H9 (cell line): ENCODE measurements around the gene LPAR3. TPM values are rescaled to one million over a fixed set of nuclear protein-coding genes. Genes with fewer than 3 reads are reported as not detected.

Experiments used
- DNase-seq: peaks from one replicate; pipeline ENCODE4 v3.0.0-alpha.2; 2017
- H2AFZ ChIP-seq: one replicate; pipeline ENCODE4 v1.6.1; 2013; ENCODE audit warnings: mild to moderate bottlenecking, low read length, control low read depth, moderate library complexity
- H2AK5ac ChIP-seq: 2 replicates; pipeline ENCODE4 v1.6.1; 2013; ENCODE audit warnings: low read length, control low read depth, mixed read lengths; ENCODE audit not compliant: insufficient read length
- H2BK120ac ChIP-seq: one replicate; pipeline ENCODE4 v1.6.1; 2013; ENCODE audit warnings: low read depth, mild to moderate bottlenecking, low read length, control low read depth, inconsistent platforms; ENCODE audit not compliant: poor library complexity, severe bottlenecking
- H2BK12ac ChIP-seq: 2 replicates; pipeline ENCODE4 v1.6.1; 2013; ENCODE audit warnings: low read length, control low read depth, mixed read lengths, low read depth; ENCODE audit not compliant: insufficient read length
- H2BK15ac ChIP-seq: 2 replicates; pipeline ENCODE4 v1.6.1; 2013; ENCODE audit warnings: low read depth, low read length, control low read depth
- H2BK20ac ChIP-seq: one replicate; pipeline ENCODE4 v1.6.1; 2013; ENCODE audit warnings: low read depth, mild to moderate bottlenecking, low read length, control low read depth, inconsistent platforms; ENCODE audit not compliant: poor library complexity, severe bottlenecking
- H2BK5ac ChIP-seq: 2 replicates; pipeline ENCODE4 v1.6.1; 2013; ENCODE audit warnings: low read length, control low read depth, mixed read lengths; ENCODE audit not compliant: insufficient read length
- H3K14ac ChIP-seq: 2 replicates; pipeline ENCODE4 v1.6.1; 2013; ENCODE audit warnings: low read length, control low read depth; ENCODE audit not compliant: insufficient read depth
- H3K18ac ChIP-seq: 2 replicates; pipeline ENCODE4 v1.6.1; 2013; ENCODE audit warnings: low read depth, mild to moderate bottlenecking, mixed read lengths, low read length, control low read depth; ENCODE audit not compliant: insufficient read length
- H3K23ac ChIP-seq: 2 replicates; pipeline ENCODE4 v1.6.1; 2013; ENCODE audit warnings: low read length, control low read depth, mixed read lengths, low read depth; ENCODE audit not compliant: insufficient read length
- H3K23me2 ChIP-seq: 2 replicates; pipeline ENCODE4 v1.6.1; 2013; ENCODE audit warnings: low read depth, mild to moderate bottlenecking, mixed read lengths, low read length, control low read depth; ENCODE audit not compliant: insufficient read length, poor library complexity, severe bottlenecking
- H3K27ac ChIP-seq: 2 replicates; pipeline ENCODE4 v1.5.1; 2013; ENCODE audit warnings: low read length, control low read depth, mixed read lengths, low read depth; ENCODE audit not compliant: insufficient read length
- H3K27me3 ChIP-seq: 2 replicates; pipeline ENCODE4 v1.6.1; 2013; ENCODE audit warnings: low read length, control low read depth, inconsistent platforms; ENCODE audit not compliant: insufficient read depth
- H3K4ac ChIP-seq: 2 replicates; pipeline ENCODE4 v1.6.1; 2013; ENCODE audit warnings: low read depth, mild to moderate bottlenecking, control low read depth, inconsistent platforms, low read length, moderate library complexity
- H3K4me1 ChIP-seq: 2 replicates; pipeline ENCODE4 v1.6.1; 2013; ENCODE audit warnings: low read length, control low read depth, inconsistent platforms; ENCODE audit not compliant: insufficient read depth
- H3K4me2 ChIP-seq: 2 replicates; pipeline ENCODE4 v1.6.1; 2013; ENCODE audit warnings: low read length, control low read depth, mixed read lengths; ENCODE audit not compliant: insufficient read length, insufficient read depth
- H3K56ac ChIP-seq: 2 replicates; pipeline ENCODE4 v1.6.1; 2013; ENCODE audit warnings: low read depth, mild to moderate bottlenecking, mixed read lengths, low read length, control low read depth; ENCODE audit not compliant: insufficient read length
- H3K79me1 ChIP-seq: 2 replicates; pipeline ENCODE4 v1.6.1; 2013; ENCODE audit warnings: low read depth, mild to moderate bottlenecking, moderate library complexity, low read length, control low read depth, inconsistent platforms; ENCODE audit not compliant: insufficient read depth, poor library complexity, severe bottlenecking
- H3K79me2 ChIP-seq: 2 replicates; pipeline ENCODE4 v1.6.1; 2013; ENCODE audit warnings: low read length, control low read depth, inconsistent platforms; ENCODE audit not compliant: insufficient read depth
- H3K9ac ChIP-seq: 2 replicates; pipeline ENCODE4 v1.6.1; 2013; ENCODE audit warnings: low read length, control low read depth, mixed read lengths; ENCODE audit not compliant: insufficient read length; ENCODE audit errors: extremely low read depth
- H3K9me3 ChIP-seq: one replicate; pipeline ENCODE4 v1.6.1; 2013; ENCODE audit warnings: low read depth, low read length, inconsistent platforms; ENCODE audit not compliant: control insufficient read depth
- H3T11ph ChIP-seq: one replicate; pipeline ENCODE4 v1.6.1; 2013; ENCODE audit warnings: mild to moderate bottlenecking, low read length, control low read depth, inconsistent platforms
- H4K20me1 ChIP-seq: one replicate; pipeline ENCODE4 v1.6.1; 2013; ENCODE audit not compliant: control insufficient read depth, insufficient read length, insufficient read depth
- H4K5ac ChIP-seq: 2 replicates; pipeline ENCODE4 v1.6.1; 2013; ENCODE audit warnings: low read depth, mild to moderate bottlenecking, mixed read lengths, low read length, control low read depth; ENCODE audit not compliant: insufficient read length
- H4K8ac ChIP-seq: replicated peaks from 2 replicates; pipeline ENCODE4 v1.6.1; 2013; ENCODE audit warnings: low read length, control low read depth, mixed read lengths, low read depth; ENCODE audit not compliant: insufficient read length
- H4K91ac ChIP-seq: 2 replicates; pipeline ENCODE4 v1.6.1; 2013; ENCODE audit warnings: low read depth, mild to moderate bottlenecking, moderate library complexity, mixed read lengths, low read length, control low read depth; ENCODE audit not compliant: insufficient read length
- H3K27ac Mint-ChIP-seq, 3 experiments: 2 replicates in 2 of 3; 3 replicates in 1 of 3; pipeline ENCODE4 v1.8.0; 2020 to 2021; ENCODE audit warnings: mixed read lengths in 3 of 3, mild to moderate bottlenecking in 1 of 3, moderate library complexity in 1 of 3
- H3K27me3 Mint-ChIP-seq: 2 replicates; pipeline ENCODE4 v1.8.0; 2021; ENCODE audit warnings: low read depth, mild to moderate bottlenecking, moderate library complexity, mixed read lengths
- H3K36me3 Mint-ChIP-seq, 3 experiments: 2 replicates in 2 of 3; 3 replicates in 1 of 3; pipeline ENCODE4 v1.8.0; 2020 to 2021; ENCODE audit warnings: low read depth in 3 of 3, mixed read lengths in 3 of 3; ENCODE audit not compliant: insufficient read depth in 1 of 3
- H3K4me1 Mint-ChIP-seq, 2 experiments: 2 replicates each; pipeline ENCODE4 v1.8.0; 2020; ENCODE audit warnings: mixed read lengths in 2 of 2
- H3K4me3 Mint-ChIP-seq, 2 experiments: 2 replicates in 1 of 2; 3 replicates in 1 of 2; pipeline ENCODE4 v1.8.0; 2020 to 2021; ENCODE audit warnings: mild to moderate bottlenecking in 2 of 2, mixed read lengths in 2 of 2, moderate library complexity in 1 of 2
- H3K9me3 Mint-ChIP-seq, 2 experiments: 2 replicates in 1 of 2; 3 replicates in 1 of 2; pipeline ENCODE4 v1.8.0; 2020; ENCODE audit warnings: mild to moderate bottlenecking in 2 of 2, mixed read lengths in 2 of 2, moderate library complexity in 1 of 2
- WGBS: extraction: QIAGEN DNeasy Blood & Tissue Kit; methylation state at CpG from one replicate; pipeline ENCODE4 v1.1.7; 2013; ENCODE audit warnings: missing lambda C conversion rate, low lambda C conversion rate, mixed read lengths; ENCODE audit not compliant: insufficient read length; ENCODE audit errors: extremely low coverage; 5-methylcytosine and 5-hydroxymethylcytosine counted together
- total RNA-seq: library from RNA; stranded (reverse); gene quantifications from 2 replicates; pipeline ENCODE4 v1.2.1, GENCODE V29; 2021
- TF ChIP-seq, protein P1 (sequence below): fragments of 200-600 bp; sonication (generic); conservative IDR thresholded peaks from 3 replicates; pipeline ENCODE4 v1.8.0; 2021; ENCODE audit warnings: antibody characterized with exemption, mild to moderate bottlenecking

The LPAR3 gene
- total RNA-seq, 1 experiment from 2014 or later = 3.0 TPM

DNA sequence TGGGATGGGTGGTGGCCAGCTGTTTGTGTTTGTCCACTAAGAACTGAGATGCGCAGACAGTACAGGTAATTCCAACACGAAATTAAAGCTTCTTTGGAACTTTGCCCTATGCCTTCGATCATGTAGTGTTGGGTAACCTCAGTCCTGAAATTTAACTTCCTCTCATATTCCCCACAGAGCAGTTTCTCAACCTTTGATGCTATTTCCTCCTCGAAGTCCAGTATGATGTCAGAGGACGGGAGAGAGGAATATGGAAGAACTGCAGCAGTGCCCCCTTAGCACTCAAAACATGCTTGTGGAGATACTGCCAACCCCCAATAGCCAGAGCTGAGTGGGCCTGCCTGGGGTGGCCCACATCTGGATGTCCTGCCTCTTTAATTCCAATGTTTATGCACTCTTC, 3.6 kb downstream of the LPAR3 start:
- no peak for DNase-seq
- no peak overlapping the region for H3K14ac ChIP-seq
- H2AK5ac ChIP-seq = no peak overlapping the region
- Mint-ChIP-seq H3K27ac (peak overlapping the region in 1 of 3 experiments; percentile 16; a peak in 1 of 7 replicates), H3K4me1 (peaks cover 18 to 23% of the 10 kb centered on the region in 2 experiments), H3K9me3 (no peaks in the 10 kb centered on the region), H3K36me3 (peaks cover 0 to 26% (median 0%) of the 10 kb centered on the region in 3 experiments; a peak in 4 of 7 replicates), H3K27me3 (peaks cover 48% of the 10 kb centered on the region), H3K4me3 (no peak overlapping the region)
- no peak overlapping the region for H3K27ac ChIP-seq
- no peak overlapping the region for H4K5ac ChIP-seq
- H3K18ac ChIP-seq = no peak overlapping the region
- H3K79me1 ChIP-seq = no peaks in the 10 kb centered on the region
- no peak overlapping the region for H3K4ac ChIP-seq
- no peak overlapping the region for H3K4me2 ChIP-seq
- no peak overlapping the region for H4K91ac ChIP-seq
- no peaks in the 10 kb centered on the region for H4K20me1 ChIP-seq
- no peaks in the 10 kb centered on the region for H3K79me2 ChIP-seq
- no peak overlapping the region for H4K8ac ChIP-seq
- H2AFZ ChIP-seq = no peak overlapping the region
- no peak overlapping the region for H2BK12ac ChIP-seq
- no peak overlapping the region for H2BK15ac ChIP-seq
- no peak overlapping the region for H2BK20ac ChIP-seq
- H3K23ac ChIP-seq = no peak overlapping the region
- H2BK120ac ChIP-seq = no peak overlapping the region
- no peak overlapping the region for H2BK5ac ChIP-seq
- no peak overlapping the region for H3T11ph ChIP-seq
- no peak overlapping the region for H3K56ac ChIP-seq
- H3K9ac ChIP-seq = no peak overlapping the region
- H3K27me3 ChIP-seq = no peaks in the 10 kb centered on the region; the same call in 1 of the 2 replicates
- WGBS = no CpG with 5 or more reads among the region's 5 CpGs
- H3K23me2 ChIP-seq = peaks cover 6% of the 10 kb centered on the region
- TF ChIP-seq, protein P1, sequence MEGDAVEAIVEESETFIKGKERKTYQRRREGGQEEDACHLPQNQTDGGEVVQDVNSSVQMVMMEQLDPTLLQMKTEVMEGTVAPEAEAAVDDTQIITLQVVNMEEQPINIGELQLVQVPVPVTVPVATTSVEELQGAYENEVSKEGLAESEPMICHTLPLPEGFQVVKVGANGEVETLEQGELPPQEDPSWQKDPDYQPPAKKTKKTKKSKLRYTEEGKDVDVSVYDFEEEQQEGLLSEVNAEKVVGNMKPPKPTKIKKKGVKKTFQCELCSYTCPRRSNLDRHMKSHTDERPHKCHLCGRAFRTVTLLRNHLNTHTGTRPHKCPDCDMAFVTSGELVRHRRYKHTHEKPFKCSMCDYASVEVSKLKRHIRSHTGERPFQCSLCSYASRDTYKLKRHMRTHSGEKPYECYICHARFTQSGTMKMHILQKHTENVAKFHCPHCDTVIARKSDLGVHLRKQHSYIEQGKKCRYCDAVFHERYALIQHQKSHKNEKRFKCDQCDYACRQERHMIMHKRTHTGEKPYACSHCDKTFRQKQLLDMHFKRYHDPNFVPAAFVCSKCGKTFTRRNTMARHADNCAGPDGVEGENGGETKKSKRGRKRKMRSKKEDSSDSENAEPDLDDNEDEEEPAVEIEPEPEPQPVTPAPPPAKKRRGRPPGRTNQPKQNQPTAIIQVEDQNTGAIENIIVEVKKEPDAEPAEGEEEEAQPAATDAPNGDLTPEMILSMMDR = no peak
- no peaks in the 10 kb centered on the region for H3K4me1 ChIP-seq
- no peaks in the 10 kb centered on the region for H3K9me3 ChIP-seq
